ENCODE measurements around the gene TEKT5.

DNA sequence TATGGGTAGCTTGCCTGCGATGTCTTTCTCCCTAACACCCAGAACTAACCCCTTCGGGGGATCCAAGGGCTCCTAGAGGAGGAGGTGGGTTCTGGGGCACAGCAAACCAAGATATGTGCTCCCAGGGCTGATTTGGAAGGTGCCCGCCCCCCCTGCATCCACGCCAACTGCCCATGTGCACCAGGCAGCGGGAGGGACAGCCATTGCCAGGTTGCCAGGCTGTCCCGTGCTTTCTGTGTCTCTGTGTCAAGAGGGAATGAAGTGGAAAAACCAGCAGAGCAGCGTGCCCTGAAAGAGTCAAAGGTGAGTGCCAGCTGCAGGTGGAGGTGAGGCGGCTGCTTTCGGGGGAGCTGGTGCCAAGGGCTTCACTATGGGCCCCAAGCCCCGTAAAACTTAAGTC, 6.4 kb downstream of the TEKT5 start:
- no peak for TF ChIP-seq CTCF (IDR thresholded peaks at IDR 0.05; ENCODE audit: insufficient read depth, low read length, poor library complexity, severe bottlenecking)
- no peak for TF ChIP-seq EZH2phosphoT487 (conservative IDR thresholded peaks at IDR 0.05; ENCODE audit: low read length)

Measured in SU-DHL-6 (cell line).